ENCODE data around the gene ARMC12. TPM values are rescaled to one million over a fixed set of nuclear protein-coding genes. Genes with fewer than 3 reads are reported as not detected.
A peak's percentile ranks its signal among the peaks of the same experiment; 100 is the strongest.
"Not testable (repeated sequence)": the region's sequence is repeated elsewhere in the genome, so short reads cannot be mapped to it uniquely, and the experiment has no call there.

Gene ARMC12
- total RNA-seq, 2 donors from 2014 or later = 0.57 to 0.93 TPM

GRCh38 chr6:35688605-35689322 is 48.1 kb upstream of the ARMC12 start, which contains the start of gene FKBP5:
Gene FKBP5, minus strand, starts transcription at chr6:35688915. Its CDS starts 46,091 bp downstream, at chr6:35642824.
- TF ChIP-seq CTCF (conservative IDR thresholded peaks at IDR 0.05) = no peak
- WGBS, 2 experiments (ENCODE audit: insufficient coverage in 1 of 2, insufficient read length in 1 of 2) = 2 to 6% methylated on average over 20 to 80 of the region's 80 CpGs

GRCh38 chr6:35690006-35690405 is 46.8 kb upstream of the ARMC12 start:
- DNase-seq; H3K36me3 ChIP-seq (ENCODE audit: control insufficient read depth, insufficient read depth, low read length); H3K4me1 Mint-ChIP-seq; H3K9me3 Mint-ChIP-seq; H3K27me3 Mint-ChIP-seq (ENCODE audit: insufficient read depth); H3K27ac ChIP-seq (ENCODE audit: low read depth, low read length); H3K9me3 ChIP-seq (ENCODE audit: control insufficient read depth, low read length); H3K9ac ChIP-seq (ENCODE audit: extremely low read depth, low read length, poor library complexity, severe bottlenecking); H3K4me3 ChIP-seq (ENCODE audit: low read length); H3K4me3 Mint-ChIP-seq; H3K4me1 ChIP-seq (ENCODE audit: control insufficient read depth, insufficient read depth, low read length); H3K36me3 Mint-ChIP-seq (ENCODE audit: low read depth); H3K27ac Mint-ChIP-seq: not testable (repeated sequence)
- peaks cover 12% of the 10 kb centered on the region for H3K27me3 ChIP-seq (ENCODE audit: control insufficient read depth, insufficient read depth, low read length, poor library complexity, severe bottlenecking)
- 93 to 95% methylated on average over 12 to 16 of the region's 16 CpGs for WGBS, 2 experiments (ENCODE audit: insufficient coverage in 1 of 2, insufficient read length in 1 of 2)

More at GRCh38 chr6:35688605-35689322, 48.1 kb upstream of the ARMC12 start, which contains the start of gene FKBP5:
- Mint-ChIP-seq H3K9me3 (no peaks in the 10 kb centered on the region), H3K27me3 (ENCODE audit: insufficient read depth) (peaks cover 10% of the 10 kb centered on the region), H3K4me1 (peaks cover 7% of the 10 kb centered on the region), H3K4me3 (peak within 1 kb of the TSS; percentile 68), H3K36me3 (ENCODE audit: low read depth) (no peaks in the 10 kb centered on the region), H3K27ac (no peak within 1 kb of the TSS)
- Histone ChIP-seq H3K4me1 (ENCODE audit: control insufficient read depth, insufficient read depth, low read length) (peaks cover 4% of the 10 kb centered on the region), H3K4me3 (ENCODE audit: low read length) (peak within 1 kb of the TSS; percentile 91), H3K9me3 (ENCODE audit: control insufficient read depth, low read length) (no peaks in the 10 kb centered on the region), H3K27ac (ENCODE audit: low read depth, low read length) (no peak within 1 kb of the TSS), H3K9ac (ENCODE audit: extremely low read depth, low read length, poor library complexity, severe bottlenecking) (peak within 1 kb of the TSS; percentile 28), H3K27me3 (ENCODE audit: control insufficient read depth, insufficient read depth, low read length, poor library complexity, severe bottlenecking) (peaks cover 12% of the 10 kb centered on the region), H3K36me3 (ENCODE audit: control insufficient read depth, insufficient read depth, low read length) (no peaks in the 10 kb centered on the region)
- peak; percentile 96 for DNase-seq

GRCh38 chr6:35690484-35690883 is 46.3 kb upstream of the ARMC12 start:
- peaks cover 7% of the 10 kb centered on the region for H3K4me1 Mint-ChIP-seq
- H3K27ac Mint-ChIP-seq = no peak overlapping the region
- H3K4me3 Mint-ChIP-seq = no peak overlapping the region
- H3K27me3 Mint-ChIP-seq (ENCODE audit: insufficient read depth) = peaks cover 10% of the 10 kb centered on the region
- H3K9me3 Mint-ChIP-seq = no peaks in the 10 kb centered on the region
- no peaks in the 10 kb centered on the region for H3K9me3 ChIP-seq (ENCODE audit: control insufficient read depth, low read length)
- 93 to 94% methylated on average over 7 to 9 of the region's 9 CpGs for WGBS, 2 experiments (ENCODE audit: insufficient coverage in 1 of 2, insufficient read length in 1 of 2)
- H3K9ac ChIP-seq (ENCODE audit: extremely low read depth, low read length, poor library complexity, severe bottlenecking) = no peak overlapping the region
- no peak for DNase-seq
- H3K27ac ChIP-seq (ENCODE audit: low read depth, low read length) = no peak overlapping the region
- H3K27me3 ChIP-seq (ENCODE audit: control insufficient read depth, insufficient read depth, low read length, poor library complexity, severe bottlenecking) = peaks cover 12% of the 10 kb centered on the region
- H3K36me3 Mint-ChIP-seq (ENCODE audit: low read depth) = no peaks in the 10 kb centered on the region
- no peaks in the 10 kb centered on the region for H3K36me3 ChIP-seq (ENCODE audit: control insufficient read depth, insufficient read depth, low read length)
- peaks cover 4% of the 10 kb centered on the region for H3K4me1 ChIP-seq (ENCODE audit: control insufficient read depth, insufficient read depth, low read length)
- no peak for TF ChIP-seq CTCF (conservative IDR thresholded peaks at IDR 0.05)
- no peak overlapping the region for H3K4me3 ChIP-seq (ENCODE audit: low read length)

Measured in endodermal cell (in vitro differentiated cells).